Choroid plexus epithelial cell (primary cell): Measurements from ENCODE around the gene ASCL4.
A peak's percentile ranks its signal among the peaks of the same experiment; 100 is the strongest.
"Not testable (repeated sequence)": the region's sequence is repeated elsewhere in the genome, so short reads cannot be mapped to it uniquely, and the experiment has no call there.

Experiments
- DNase-seq: peaks from one replicate; pipeline ENCODE4 v3.0.0-alpha.2; 2010; ENCODE audit warnings: low read depth
- H3K4me3 ChIP-seq: 2 replicates; pipeline ENCODE4 v1.5.1; 2011; ENCODE audit warnings: low read depth, mild to moderate bottlenecking, control low read depth, low read length, moderate library complexity
- CTCF ChIP-seq: conservative IDR thresholded peaks from 2 replicates; pipeline ENCODE4 v1.5.1; 2011; ENCODE audit warnings: low read depth, mild to moderate bottlenecking, control low read depth, inconsistent platforms, low read length, moderate library complexity

ASCL4 gene

GRCh38 chr12:107774349-107775029, at the start of gene ASCL4:
ASCL4 (plus strand) TSS chr12:107774704; CDS start chr12:107775219, 515 bp downstream.
- no peak within 1 kb of the TSS for H3K4me3 ChIP-seq
- TF ChIP-seq CTCF: no peak
- DNase-seq: no peak

- not testable (repeated sequence) for DNase-seq, H3K4me3 ChIP-seq
Observed at GRCh38 chr12:107727327-107727726, 47.2 kb upstream of the ASCL4 start.

- not testable (repeated sequence) for H3K4me3 ChIP-seq, DNase-seq
Observed at GRCh38 chr12:107727742-107728141, 46.8 kb upstream of the ASCL4 start.

- no peak overlapping the region for H3K4me3 ChIP-seq
- no peak for TF ChIP-seq CTCF
- no peak for DNase-seq
Observed at GRCh38 chr12:107730618-107731341, 43.7 kb upstream of the ASCL4 start.

GRCh38 chr12:107731366-107731765, 43.1 kb upstream of the ASCL4 start:
- peak; percentile 23 for DNase-seq
- TF ChIP-seq CTCF: no peak
- H3K4me3 ChIP-seq: no peak overlapping the region

- H3K4me3 ChIP-seq: no peak overlapping the region
- no peak for DNase-seq
- TF ChIP-seq CTCF: no peak
Observed at GRCh38 chr12:107732365-107732764, 42.1 kb upstream of the ASCL4 start.

- TF ChIP-seq CTCF: no peak
- no peak overlapping the region for H3K4me3 ChIP-seq
- DNase-seq: no peak
Observed at GRCh38 chr12:107734139-107734538, 40.4 kb upstream of the ASCL4 start.

GRCh38 chr12:107735763-107736162, 38.7 kb upstream of the ASCL4 start:
- no peak overlapping the region for H3K4me3 ChIP-seq
- no peak for DNase-seq
- no peak for TF ChIP-seq CTCF
